Fibroblast of lung (primary cell): ENCODE data around the gene CUL2.

ENCODE experiments used
- CTCF ChIP-seq, 2 donors: IDR thresholded peaks in 1 of 2; conservative IDR thresholded peaks in 1 of 2; 1 replicate in 1 of 2; 2 replicates in 1 of 2; pipeline ENCODE4 v1.5.1; 2011 to 2012; ENCODE audit warnings: low read length in 2 of 2, control low read depth in 1 of 2, inconsistent platforms in 1 of 2, low read depth in 1 of 2, mild to moderate bottlenecking in 1 of 2
- EZH2 ChIP-seq: IDR thresholded peaks from 2 replicates; pipeline ENCODE4 v1.5.1; 2012; ENCODE audit warnings: low read length, control low read depth, mild to moderate bottlenecking; ENCODE audit errors: missing control alignments

- TF ChIP-seq EZH2 = no peak
- no peak for TF ChIP-seq CTCF (conservative IDR thresholded peaks at IDR 0.05 in 1 of 2, IDR thresholded peaks at IDR 0.05 in 1 of 2; ENCODE audit: low read depth in 1 of 2, low read length in 2 of 2)
Measured at GRCh38 chr10:35041502-35041879, 48.6 kb downstream of the CUL2 start.
